Activated CD8-positive, alpha-beta T cell treated with anti-CD3 and anti-CD28 coated beads, Interleukin-2, amount 10 ng/mL, durations not matched to agents 7 days and 5 days (primary cell): ENCODE measurements around the gene SYT5. TPM values are rescaled to one million over a fixed set of nuclear protein-coding genes. Genes with fewer than 3 reads are reported as not detected.
"Not testable (repeated sequence)": the region's sequence is repeated elsewhere in the genome, so short reads cannot be mapped to it uniquely, and the experiment has no call there.

Source experiments
- ATAC-seq: fragments of 150-1000 bp; cut with Tn5 transposase; one replicate; pipeline ENCODE4 v1.10.0; 2021; ENCODE audit warnings: moderate library complexity
- CTCF ChIA-PET: fragments of 350-600 bp; sonication (Branson Sonifier 250); formaldehyde crosslinking; loops from one replicate; lab custom pipeline; 2021; ENCODE audit warnings: antibody characterized with exemption; lab: Charles Lee
- POLR2A ChIA-PET: fragments of 350-600 bp; sonication (Branson Sonifier 250); formaldehyde crosslinking; loops from one replicate; lab custom pipeline; 2021; ENCODE audit warnings: antibody characterized with exemption; lab: Charles Lee
- DNase-seq: peaks from one replicate; pipeline ENCODE4 v3.0.0-alpha.2; 2020
- H3K27ac Mint-ChIP-seq: one replicate; pipeline ENCODE4 v1.8.0; 2021; ENCODE audit warnings: mild to moderate bottlenecking, mixed read lengths
- H3K27me3 Mint-ChIP-seq: one replicate; pipeline ENCODE4 v1.8.0; 2021; ENCODE audit warnings: low read depth, mixed read lengths
- H3K36me3 Mint-ChIP-seq: one replicate; pipeline ENCODE4 v1.8.0; 2021; ENCODE audit warnings: low read depth, mixed read lengths
- H3K4me1 Mint-ChIP-seq: one replicate; pipeline ENCODE4 v1.8.0; 2021; ENCODE audit warnings: low read depth, mixed read lengths
- H3K4me3 Mint-ChIP-seq: one replicate; pipeline ENCODE4 v1.8.0; 2021; ENCODE audit warnings: mild to moderate bottlenecking, mixed read lengths
- H3K9me3 Mint-ChIP-seq: one replicate; pipeline ENCODE4 v1.8.0; 2022; ENCODE audit warnings: mixed read lengths; ENCODE audit not compliant: insufficient read depth
- total RNA-seq, 2 experiments: library from RNA; stranded (reverse); gene quantifications; one replicate each; pipeline ENCODE4 v1.2.3, GENCODE V29; 2021

The SYT5 gene
- total RNA-seq, 2 experiments from 2014 or later, result 0.47 to 1.3 TPM

GRCh38 chr19:55161571-55162322 lies 18.3 kb downstream of the SYT5 start:
- ChIA-PET CTCF (interaction anchor here (1.4 to 3.1 kb wide), 2 partner anchors 11 to 20 kb away, joined by 11 to 22 read pairs; no protein-coding TSS in a partner anchor), POLR2A (no interaction called here)
- H3K27ac Mint-ChIP-seq, result no peak overlapping the region
- peaks cover 36% of the 10 kb centered on the region for H3K27me3 Mint-ChIP-seq
- no peak overlapping the region for H3K4me3 Mint-ChIP-seq
- no peaks in the 10 kb centered on the region for H3K36me3 Mint-ChIP-seq
- H3K9me3 Mint-ChIP-seq, result peaks cover under 1% of the 10 kb centered on the region
- peaks cover 17% of the 10 kb centered on the region for H3K4me1 Mint-ChIP-seq
- no peak for DNase-seq
- ATAC-seq, result no peak

- H3K27me3 Mint-ChIP-seq, result peaks cover 34% of the 10 kb centered on the region
- no peak overlapping the region for H3K4me3 Mint-ChIP-seq
- CTCF ChIA-PET, result interaction anchor here (0.8 to 3.1 kb wide), 15 partner anchors 8 to 713 kb away, joined by 3 to 22 read pairs (median 5); partner anchors contain the start of gene ZNF628
- H3K4me1 Mint-ChIP-seq, result peaks cover 15% of the 10 kb centered on the region
- no peak for DNase-seq
- POLR2A ChIA-PET, result interaction anchor here (0.5 kb wide), 1 partner anchor 98 kb away, joined by 3 read pairs; the partner anchor contains the start of gene RDH13
- no peaks in the 10 kb centered on the region for H3K36me3 Mint-ChIP-seq
- no peak for ATAC-seq
- no peak overlapping the region for H3K27ac Mint-ChIP-seq
- no peaks in the 10 kb centered on the region for H3K9me3 Mint-ChIP-seq
These were observed 19.1 kb downstream of the SYT5 start for GRCh38 chr19:55160986-55161365.

GRCh38 chr19:55160128-55160985 lies 19.7 kb downstream of the SYT5 start:
- Mint-ChIP-seq H3K27ac (no peak overlapping the region), H3K4me3 (no peak overlapping the region), H3K36me3 (no peaks in the 10 kb centered on the region), H3K27me3 (peaks cover 29% of the 10 kb centered on the region), H3K9me3 (no peaks in the 10 kb centered on the region), H3K4me1 (peaks cover 13% of the 10 kb centered on the region)
- POLR2A ChIA-PET, result interaction anchor here (0.5 to 0.6 kb wide), 2 partner anchors 97 to 511 kb away, joined by 3 read pairs; partner anchors contain the start of gene RDH13
- peak; percentile 93 for DNase-seq
- peak; percentile 94 for ATAC-seq
- CTCF ChIA-PET, result interaction anchor here (0.8 to 3.1 kb wide), 20 partner anchors 9 to 712 kb away, joined by 3 to 22 read pairs (median 5); partner anchors contain the start of genes ISOC2, KMT5C and ZNF628

- Mint-ChIP-seq H3K27me3 (peaks cover 25% of the 10 kb centered on the region), H3K4me1 (peaks cover 17% of the 10 kb centered on the region), H3K4me3 (no peak overlapping the region), H3K36me3 (no peaks in the 10 kb centered on the region), H3K27ac (no peak overlapping the region), H3K9me3 (peaks cover 3% of the 10 kb centered on the region)
- POLR2A ChIA-PET, result no interaction called here
- CTCF ChIA-PET, result interaction anchor here (0.8 to 3.1 kb wide), 10 partner anchors 10 to 495 kb away, joined by 3 to 22 read pairs (median 6); partner anchors contain the start of genes ISOC2 and KMT5C
- no peak for ATAC-seq
- DNase-seq, result no peak
These were observed 21.0 kb downstream of the SYT5 start for GRCh38 chr19:55158848-55159749.

GRCh38 chr19:55158423-55158822 lies 21.7 kb downstream of the SYT5 start:
- no peak for ATAC-seq
- POLR2A ChIA-PET, result interaction anchor here (1.1 kb wide), 1 partner anchor 249 kb away, joined by 3 read pairs; no protein-coding TSS in a partner anchor

GRCh38 chr19:55157064-55157908 lies 22.8 kb downstream of the SYT5 start, which contains the start of gene TNNI3:
TSS of gene TNNI3 (minus strand) at chr19:55157732. CDS start at chr19:55157589, 143 bp downstream.
- Mint-ChIP-seq H3K27me3 (peaks cover 21% of the 10 kb centered on the region), H3K4me1 (peaks cover 27% of the 10 kb centered on the region), H3K4me3 (no peak within 1 kb of the TSS), H3K9me3 (peaks cover 9% of the 10 kb centered on the region), H3K27ac (no peak within 1 kb of the TSS), H3K36me3 (peaks cover 3% of the 10 kb centered on the region)
- no peak for DNase-seq
- CTCF ChIA-PET, result no interaction called here
- POLR2A ChIA-PET, result interaction anchor here (1.1 kb wide), 1 partner anchor 251 kb away, joined by 3 read pairs; no protein-coding TSS in a partner anchor
- no peak for ATAC-seq

More at GRCh38 chr19:55158423-55158822, 21.7 kb downstream of the SYT5 start:
- no peak overlapping the region for H3K27ac Mint-ChIP-seq
- H3K27me3 Mint-ChIP-seq, result peaks cover 21% of the 10 kb centered on the region
- CTCF ChIA-PET, result interaction anchor here (1.6 to 2.1 kb wide), 2 partner anchors 12 to 17 kb away, joined by 3 to 8 read pairs; no protein-coding TSS in a partner anchor
- no peak for DNase-seq
- peaks cover 8% of the 10 kb centered on the region for H3K9me3 Mint-ChIP-seq
- no peak overlapping the region for H3K4me3 Mint-ChIP-seq
- H3K4me1 Mint-ChIP-seq, result peaks cover 22% of the 10 kb centered on the region
- H3K36me3 Mint-ChIP-seq, result peaks cover 3% of the 10 kb centered on the region

- Mint-ChIP-seq H3K4me1 (peaks cover 36% of the 10 kb centered on the region), H3K27ac (no peak overlapping the region), H3K36me3 (peaks cover 9% of the 10 kb centered on the region), H3K9me3 (peaks cover 18% of the 10 kb centered on the region), H3K27me3 (peaks cover 18% of the 10 kb centered on the region), H3K4me3 (no peak overlapping the region)
- no peak for ATAC-seq
- ChIA-PET POLR2A (no interaction called here), CTCF (no interaction called here)
- DNase-seq, result peak; percentile 54
These were observed 23.7 kb downstream of the SYT5 start for GRCh38 chr19:55156202-55157063.

- CTCF ChIA-PET, ATAC-seq, DNase-seq, H3K36me3 Mint-ChIP-seq, POLR2A ChIA-PET, H3K27ac Mint-ChIP-seq, H3K4me3 Mint-ChIP-seq: not testable (repeated sequence)
- peaks cover 19% of the 10 kb centered on the region for H3K9me3 Mint-ChIP-seq
- peaks cover 18% of the 10 kb centered on the region for H3K27me3 Mint-ChIP-seq
- peaks cover 38% of the 10 kb centered on the region for H3K4me1 Mint-ChIP-seq
These were observed 24.3 kb downstream of the SYT5 start for GRCh38 chr19:55155784-55156183.

- peaks cover 37% of the 10 kb centered on the region for H3K4me1 Mint-ChIP-seq
- ChIA-PET POLR2A (no interaction called here), CTCF (no interaction called here)
- H3K27me3 Mint-ChIP-seq, result peaks cover 25% of the 10 kb centered on the region
- DNase-seq (no peak), ATAC-seq (no peak)
- H3K4me3 Mint-ChIP-seq, result no peak overlapping the region
- peaks cover 9% of the 10 kb centered on the region for H3K36me3 Mint-ChIP-seq
- H3K27ac Mint-ChIP-seq, result no peak overlapping the region
- peaks cover 19% of the 10 kb centered on the region for H3K9me3 Mint-ChIP-seq
These were observed 26.3 kb downstream of the SYT5 start for GRCh38 chr19:55153652-55154264.
